UCSD-AML1 (cell line): Measurements from ENCODE around the gene GBA2.

Source experiments
- DNase-seq: peaks from one replicate; lab custom pipeline; 2025; ENCODE audit not compliant: unreplicated experiment; lab: John Stamatoyannopoulos, UW

Gene GBA2

DNA sequence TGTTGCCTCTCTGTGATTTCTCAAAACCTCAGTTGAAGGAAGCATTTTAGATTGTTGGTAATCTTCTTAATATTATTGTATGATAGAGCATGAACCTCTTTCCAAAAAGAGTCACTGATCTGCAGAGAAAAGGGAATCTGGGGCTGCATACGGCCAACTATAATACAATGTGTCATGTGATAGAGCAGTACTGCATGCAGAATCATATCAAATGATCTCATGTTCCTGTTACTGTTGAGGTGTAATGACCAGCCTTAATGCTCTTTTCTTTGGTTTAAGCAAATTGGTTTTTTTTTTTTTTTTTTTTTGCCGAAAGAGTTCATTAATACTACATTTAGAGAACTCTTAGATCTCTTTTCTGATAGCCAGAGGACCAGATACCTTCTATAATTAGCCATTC, 18.0 kb upstream of the GBA2 start:
- no peak for DNase-seq

DNA sequence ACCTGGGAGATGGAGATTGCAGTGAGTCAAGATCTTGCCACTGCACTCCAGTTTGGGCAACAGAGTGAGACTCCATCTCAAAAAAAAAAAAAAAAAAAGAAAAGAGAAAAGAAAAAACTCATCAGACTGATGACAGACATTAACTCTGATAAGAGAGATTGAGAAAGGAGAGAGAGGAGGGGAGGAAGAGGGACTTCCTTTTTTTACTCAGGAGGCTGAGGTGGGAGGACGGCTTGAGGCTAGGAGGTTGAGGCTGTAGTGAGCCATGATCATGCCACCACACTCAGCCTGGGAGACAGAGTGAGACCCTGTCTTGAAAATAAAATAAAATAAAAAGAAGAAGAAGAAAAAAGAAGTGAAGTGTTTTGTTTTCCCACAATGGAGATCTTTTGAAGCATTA, 14.8 kb upstream of the GBA2 start:
- DNase-seq = no peak

- no peak for DNase-seq
Observed at GRCh38 chr9:35763181-35763580, 14.2 kb upstream of the GBA2 start.

DNA sequence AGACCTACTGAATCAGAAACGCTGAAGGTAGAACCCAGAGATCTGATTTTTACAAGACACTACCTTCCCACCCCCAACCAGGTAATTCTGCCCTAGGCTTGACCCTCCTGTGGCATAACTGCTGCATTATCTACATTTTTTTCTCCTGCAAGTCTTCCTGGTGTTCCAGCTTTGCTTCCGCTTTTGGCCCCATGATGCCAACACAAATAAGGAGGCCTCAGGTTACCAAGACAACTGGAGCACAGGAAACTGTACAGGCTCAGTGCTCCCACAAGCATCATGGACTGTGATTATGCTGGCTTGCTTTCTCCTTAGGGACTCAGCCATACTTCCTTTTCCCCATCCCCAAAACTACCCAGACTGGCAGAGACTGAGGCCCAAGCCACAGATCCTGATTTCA, 11.6 kb upstream of the GBA2 start:
- DNase-seq = peak; percentile 36

- DNase-seq = no peak
Observed at GRCh38 chr9:35759795-35760194, 10.8 kb upstream of the GBA2 start.

GRCh38 chr9:35758475-35759050, 9.5 kb upstream of the GBA2 start:
- no peak for DNase-seq

- DNase-seq = no peak
Observed at GRCh38 chr9:35757892-35758275, 8.9 kb upstream of the GBA2 start.

DNA sequence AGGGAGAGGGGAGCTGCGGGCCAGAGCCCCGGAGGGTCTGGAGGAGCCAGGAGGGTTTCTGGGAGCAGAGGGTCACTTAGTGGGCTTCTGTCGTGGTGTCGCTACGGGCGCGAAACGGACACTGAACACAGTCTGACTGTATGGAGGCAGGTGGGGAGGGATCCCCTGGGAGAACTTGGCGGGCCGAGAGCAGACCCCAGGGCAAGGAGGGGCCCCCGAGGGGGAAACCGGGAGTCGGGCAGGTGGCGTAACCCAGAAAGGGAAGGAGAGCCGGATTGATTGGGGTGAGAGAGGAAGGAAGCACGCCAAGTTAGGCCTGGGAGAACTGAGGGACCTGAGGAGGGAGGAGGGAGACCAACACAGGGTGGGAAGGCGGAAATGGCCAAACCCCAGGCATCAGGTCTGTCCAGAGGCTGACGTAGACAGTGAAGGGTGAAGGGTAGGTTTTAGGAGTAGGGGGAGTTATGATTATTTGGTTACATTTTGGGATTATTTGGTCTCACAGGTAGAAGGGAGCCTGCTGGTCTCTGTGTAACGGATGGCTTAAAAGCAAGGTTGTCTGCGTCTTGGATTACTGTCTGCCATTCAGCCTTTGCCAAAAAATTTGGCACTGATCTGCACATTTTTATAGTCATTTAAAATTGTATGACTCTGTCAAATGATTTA, 8.3 kb upstream of the GBA2 start:
- peak; percentile 74 for DNase-seq

- DNase-seq = peak; percentile 79
Observed at GRCh38 chr9:35756275-35757225, 7.5 kb upstream of the GBA2 start.

GRCh38 chr9:35755071-35755470, 6.0 kb upstream of the GBA2 start:
- no peak for DNase-seq

- no peak for DNase-seq
Observed at GRCh38 chr9:35754264-35754663, 5.2 kb upstream of the GBA2 start, which contains the start of gene MSMP. TSS of gene MSMP (minus strand) at chr9:35754276. CDS start at chr9:35754129, 147 bp downstream.

DNA sequence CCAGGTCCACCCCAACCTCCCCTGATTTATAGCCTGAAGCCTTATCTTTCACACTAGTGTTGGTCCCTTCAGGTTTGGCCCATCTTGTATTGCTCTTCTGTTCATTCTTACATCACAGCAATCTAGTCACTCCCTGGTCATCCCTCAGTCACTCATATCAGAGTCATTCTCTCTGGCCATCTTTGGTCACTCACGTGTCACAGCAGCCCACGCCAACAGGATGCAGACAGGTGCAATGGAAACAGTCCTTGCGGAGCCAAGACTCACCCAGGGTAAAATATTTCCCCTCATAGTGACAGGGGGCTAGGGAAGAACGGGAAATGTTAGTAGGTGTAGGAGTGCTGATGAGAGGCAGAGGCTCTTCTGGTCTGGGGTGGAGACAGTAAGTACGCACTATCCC, 4.4 kb upstream of the GBA2 start:
- no peak for DNase-seq

DNA sequence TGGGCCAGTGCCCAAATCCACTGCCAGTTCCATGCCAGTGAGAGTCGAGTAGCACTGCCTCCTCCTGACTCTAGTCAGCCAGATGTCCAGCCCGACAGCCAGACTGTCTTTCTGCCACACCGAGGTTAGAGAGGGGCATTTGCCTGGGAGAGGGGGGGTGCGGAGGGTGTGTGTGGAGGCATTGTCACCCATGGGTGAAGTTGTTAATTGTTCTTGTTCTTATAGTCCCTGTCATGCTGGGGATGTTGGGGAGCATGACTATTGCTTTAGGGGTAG, 1.2 kb upstream of the GBA2 start:
- DNase-seq = no peak

GRCh38 chr9:35749515-35750255, 657 bp upstream of the GBA2 start:
- peak; percentile 52 for DNase-seq

DNA sequence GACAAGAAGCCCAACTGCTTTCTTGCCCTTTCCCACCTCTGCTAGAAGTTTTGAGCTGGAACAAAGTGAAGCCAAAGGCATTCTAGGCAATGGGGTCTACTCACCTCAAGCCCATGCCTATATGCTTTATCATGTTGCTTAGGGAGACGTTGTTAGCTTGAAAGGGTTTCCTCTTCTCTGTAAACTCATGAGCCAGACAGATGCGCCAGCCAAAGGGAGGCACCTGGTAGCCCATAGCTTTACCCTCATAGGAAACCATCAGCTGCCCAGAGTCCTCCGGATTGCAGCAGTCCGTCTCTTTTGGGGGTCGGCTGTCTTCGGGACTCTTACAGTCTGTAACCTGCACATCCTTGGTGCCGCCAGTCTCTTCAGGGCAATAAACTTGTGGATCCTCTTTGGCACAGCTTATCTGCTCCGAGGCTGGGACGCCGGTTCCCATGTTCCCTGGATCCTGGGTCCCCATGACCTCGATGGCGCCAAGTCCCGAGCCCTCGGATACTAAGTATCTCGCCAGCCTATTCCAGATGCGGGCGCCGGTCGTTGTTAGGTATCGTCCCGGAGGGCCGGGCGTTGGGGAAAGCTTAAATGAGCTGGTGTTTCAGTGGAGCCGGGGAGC, 678 bp downstream of the GBA2 start:
- no peak for DNase-seq

DNA sequence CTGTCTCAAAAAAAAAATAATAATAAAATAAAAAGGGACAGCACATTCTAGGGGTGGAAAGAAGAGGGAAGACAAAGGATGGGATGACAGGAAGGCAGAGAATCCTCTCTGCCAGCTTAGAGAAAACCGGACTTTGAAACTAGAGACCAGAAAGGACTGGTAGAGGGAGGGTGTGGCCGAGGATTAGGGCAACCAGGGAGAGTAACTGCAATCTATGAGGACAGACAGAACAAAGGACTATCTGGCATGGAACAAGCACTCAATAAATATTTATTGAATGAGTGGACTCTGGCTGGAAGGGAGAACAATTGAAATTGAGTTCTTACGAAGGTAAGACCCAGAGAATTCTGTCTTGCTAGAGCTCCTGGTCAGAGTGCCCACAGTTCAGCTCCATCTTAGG, 2.4 kb downstream of the GBA2 start:
- DNase-seq = no peak

GRCh38 chr9:35745569-35745968, 3.5 kb downstream of the GBA2 start:
- no peak for DNase-seq

DNA sequence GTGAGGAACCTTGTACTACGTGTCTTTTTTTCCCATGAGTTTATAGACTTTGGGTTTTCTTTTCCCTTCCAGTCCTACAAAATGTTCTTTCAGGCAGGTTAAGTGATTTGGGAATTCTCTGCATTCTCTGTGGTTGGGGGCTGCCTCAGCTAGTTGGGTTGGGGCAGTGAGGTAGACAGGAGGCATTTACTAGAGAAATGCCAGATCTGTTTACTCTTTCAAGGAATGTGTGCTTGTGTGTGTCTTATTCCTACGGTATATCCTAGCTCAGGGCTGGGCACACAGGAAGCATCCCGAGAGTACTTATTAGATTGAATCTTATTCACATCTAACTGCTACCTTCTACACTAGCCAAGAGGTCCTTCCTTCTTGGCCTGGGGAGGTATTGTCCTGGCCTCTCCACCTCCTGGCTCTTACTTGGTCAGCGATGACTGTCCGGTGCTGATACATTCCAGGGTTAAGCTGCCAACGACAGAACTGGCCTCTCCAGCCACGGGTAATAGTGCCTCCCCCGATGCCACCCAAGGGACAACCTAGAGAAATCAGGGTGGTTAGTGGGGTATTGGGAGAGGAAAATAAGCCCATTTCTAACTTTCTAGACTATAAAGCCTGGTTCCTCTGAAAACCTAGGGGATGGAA, 5.0 kb downstream of the GBA2 start:
- no peak for DNase-seq

DNA sequence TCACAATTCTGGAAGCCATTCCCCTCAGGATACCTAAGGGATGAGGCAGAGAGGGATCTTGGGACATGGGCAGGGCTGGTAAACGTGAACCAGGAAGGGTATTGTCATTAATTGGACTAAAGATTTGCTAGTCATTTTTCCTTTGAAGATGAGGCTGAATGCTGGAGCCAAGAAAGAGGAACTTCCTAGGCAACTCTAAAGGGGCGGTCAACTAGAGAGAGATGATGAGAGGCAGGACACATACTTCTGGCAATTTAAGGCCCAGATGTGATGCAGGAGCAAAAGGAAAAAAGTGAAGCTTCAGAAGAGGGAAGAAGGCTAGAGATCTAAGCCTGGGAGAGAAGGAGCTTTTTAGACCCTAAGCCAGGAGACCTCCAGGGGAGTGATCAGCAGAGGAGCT, 5.6 kb downstream of the GBA2 start:
- no peak for DNase-seq

DNA sequence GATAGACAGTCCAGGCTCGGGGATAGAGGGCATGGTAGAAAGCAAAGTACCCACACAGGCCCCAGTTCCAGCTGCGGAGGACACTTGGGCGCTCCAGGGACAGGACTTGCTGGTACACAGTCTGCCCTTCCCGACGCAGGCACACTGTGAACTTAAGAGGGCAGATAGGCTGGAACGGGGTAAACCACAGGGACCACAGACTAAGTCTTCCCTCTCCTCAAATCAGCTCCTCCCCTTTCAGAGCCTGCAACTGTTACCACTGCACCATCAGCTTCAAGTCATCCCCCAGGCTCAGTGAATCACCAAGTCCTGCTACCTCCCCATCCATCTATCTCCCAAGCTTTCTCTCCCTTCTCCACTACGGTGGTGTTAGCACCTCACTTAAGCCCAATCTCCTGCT, 7.3 kb downstream of the GBA2 start:
- no peak for DNase-seq

GRCh38 chr9:35740243-35740642, 8.8 kb downstream of the GBA2 start:
- no peak for DNase-seq
